Measurements from ENCODE around the gene EME2.
"Not testable (repeated sequence)": the region's sequence is repeated elsewhere in the genome, so short reads cannot be mapped to it uniquely, and the experiment has no call there.

EME2 gene

GRCh38 chr16:1791256-1791942 lies 18.8 kb downstream of the EME2 start:
- DNase-seq (ENCODE audit: low spot score) = no peak

- no peak for DNase-seq (ENCODE audit: low spot score)
Measured at GRCh38 chr16:1791943-1792812, 19.6 kb downstream of the EME2 start.

GRCh38 chr16:1792836-1793577 lies 20.4 kb downstream of the EME2 start:
- no peak for DNase-seq (ENCODE audit: low spot score)

- DNase-seq (ENCODE audit: low spot score) = no peak
Measured at GRCh38 chr16:1793578-1794220, 21.1 kb downstream of the EME2 start, which contains the start of gene IGFALS. TSS of gene IGFALS (minus strand) at chr16:1793705. CDS start at chr16:1793652, 53 bp downstream.

GRCh38 chr16:1794221-1794871 lies 21.7 kb downstream of the EME2 start:
- no peak for DNase-seq (ENCODE audit: low spot score)

GRCh38 chr16:1794908-1795666 lies 22.5 kb downstream of the EME2 start:
- DNase-seq (ENCODE audit: low spot score) = no peak

- DNase-seq (ENCODE audit: low spot score) = not testable (repeated sequence)
Measured at GRCh38 chr16:1799263-1799662, 26.7 kb downstream of the EME2 start.

GRCh38 chr16:1800701-1801100 lies 28.1 kb downstream of the EME2 start:
- DNase-seq (ENCODE audit: low spot score) = no peak

GRCh38 chr16:1807626-1808025 lies 35.0 kb downstream of the EME2 start:
- DNase-seq (ENCODE audit: low spot score) = no peak

- no peak for DNase-seq (ENCODE audit: low spot score)
Measured at GRCh38 chr16:1808691-1809090, 36.1 kb downstream of the EME2 start.

- no peak for DNase-seq (ENCODE audit: low spot score)
Measured at GRCh38 chr16:1809281-1809801, 36.7 kb downstream of the EME2 start.

- DNase-seq (ENCODE audit: low spot score) = no peak
Measured at GRCh38 chr16:1810106-1810505, 37.5 kb downstream of the EME2 start.

- no peak for DNase-seq (ENCODE audit: low spot score)
Measured at GRCh38 chr16:1810536-1810935, 37.9 kb downstream of the EME2 start.

- peak; percentile 71 for DNase-seq (ENCODE audit: low spot score)
Measured at GRCh38 chr16:1812732-1813163, 40.1 kb downstream of the EME2 start.

- no peak for DNase-seq (ENCODE audit: low spot score)
Measured at GRCh38 chr16:1815461-1815860, 42.9 kb downstream of the EME2 start.

- DNase-seq (ENCODE audit: low spot score) = no peak
Measured at GRCh38 chr16:1816396-1817275, 44.0 kb downstream of the EME2 start.

GRCh38 chr16:1817276-1817589 lies 44.6 kb downstream of the EME2 start:
- DNase-seq (ENCODE audit: low spot score) = no peak

- no peak for DNase-seq (ENCODE audit: low spot score)
Measured at GRCh38 chr16:1817716-1818115, 45.1 kb downstream of the EME2 start.

- no peak for DNase-seq (ENCODE audit: low spot score)
Measured at GRCh38 chr16:1818204-1818872, 45.7 kb downstream of the EME2 start.
